GM19023 (cell line): Measurements from ENCODE around the gene CAMK4.
A peak's percentile ranks its signal among the peaks of the same experiment; 100 is the strongest.

Experiments used
- ATAC-seq: cut with Tn5 transposase; IDR thresholded peaks from one replicate; pipeline ENCODE4 v1.9.1; 2021; ENCODE audit warnings: mild to moderate bottlenecking, moderate library complexity; ENCODE audit not compliant: unreplicated experiment

The CAMK4 gene

GRCh38 chr5:111530298-111530740, 306.1 kb downstream of the CAMK4 start:
- ATAC-seq, result peak; percentile 94

GRCh38 chr5:111532886-111533582, 308.9 kb downstream of the CAMK4 start:
- no peak for ATAC-seq

GRCh38 chr5:111535879-111536549, 311.8 kb downstream of the CAMK4 start:
- ATAC-seq, result no peak

GRCh38 chr5:111537141-111538024, 313.2 kb downstream of the CAMK4 start:
- no peak for ATAC-seq
